Measurements from ENCODE around the gene ATP5PB. TPM values are rescaled to one million over a fixed set of nuclear protein-coding genes. Genes with fewer than 3 reads are reported as not detected.

ATP5PB gene
- total and polyA plus RNA-seq, 8 donors: 21.6 to 373 (median 200) TPM

DNA sequence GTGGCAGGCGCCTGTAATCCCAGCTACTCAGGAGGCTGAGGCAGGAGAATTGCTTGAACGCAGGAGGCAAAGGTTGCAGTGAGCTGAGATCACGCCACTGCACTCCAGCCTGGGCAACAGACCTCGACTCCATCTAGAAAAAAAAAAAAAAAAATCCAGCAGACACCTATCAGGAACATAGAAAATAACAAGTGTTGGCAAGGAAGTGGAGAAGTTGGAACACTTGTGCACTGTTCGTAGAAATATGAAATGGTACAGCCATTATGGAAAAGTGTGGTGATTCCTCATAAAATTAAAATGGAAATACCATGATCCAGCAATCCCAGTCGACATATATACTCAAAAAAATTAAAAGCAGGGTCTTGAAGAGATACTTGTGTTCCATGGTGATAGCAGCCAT is 12.5 kb downstream of the ATP5PB start:
- intact Hi-C loops (cut with DNase I; ENCODE audit: low total_unique reads): no loop called here
- Histone ChIP-seq H3K9me3 (no peaks in the 10 kb centered on the region), H3K27me3 (no peaks in the 10 kb centered on the region), H3K36me3 (peaks cover 40 to 80% (median 74%) of the 10 kb centered on the region in 4 donors), H3K4me1 (peaks cover 0 to 17% (median 3%) of the 10 kb centered on the region in 4 donors), H3K27ac (no peak overlapping the region), H3K4me3 (no peak overlapping the region)
- 91 to 98% (median 96%) methylated on average over 6 of the region's 6 CpGs for WGBS, 5 donors
- TF ChIP-seq EP300 (IDR thresholded peaks at IDR 0.05) (no peak), POLR2AphosphoS5 (IDR thresholded peaks at IDR 0.05) (no peak), POLR2A (IDR thresholded peaks at IDR 0.05) (no peak)
- TF ChIP-seq, protein P1, sequence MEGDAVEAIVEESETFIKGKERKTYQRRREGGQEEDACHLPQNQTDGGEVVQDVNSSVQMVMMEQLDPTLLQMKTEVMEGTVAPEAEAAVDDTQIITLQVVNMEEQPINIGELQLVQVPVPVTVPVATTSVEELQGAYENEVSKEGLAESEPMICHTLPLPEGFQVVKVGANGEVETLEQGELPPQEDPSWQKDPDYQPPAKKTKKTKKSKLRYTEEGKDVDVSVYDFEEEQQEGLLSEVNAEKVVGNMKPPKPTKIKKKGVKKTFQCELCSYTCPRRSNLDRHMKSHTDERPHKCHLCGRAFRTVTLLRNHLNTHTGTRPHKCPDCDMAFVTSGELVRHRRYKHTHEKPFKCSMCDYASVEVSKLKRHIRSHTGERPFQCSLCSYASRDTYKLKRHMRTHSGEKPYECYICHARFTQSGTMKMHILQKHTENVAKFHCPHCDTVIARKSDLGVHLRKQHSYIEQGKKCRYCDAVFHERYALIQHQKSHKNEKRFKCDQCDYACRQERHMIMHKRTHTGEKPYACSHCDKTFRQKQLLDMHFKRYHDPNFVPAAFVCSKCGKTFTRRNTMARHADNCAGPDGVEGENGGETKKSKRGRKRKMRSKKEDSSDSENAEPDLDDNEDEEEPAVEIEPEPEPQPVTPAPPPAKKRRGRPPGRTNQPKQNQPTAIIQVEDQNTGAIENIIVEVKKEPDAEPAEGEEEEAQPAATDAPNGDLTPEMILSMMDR (IDR thresholded peaks at IDR 0.05): no peak
- DNase-seq: no peak

DNA sequence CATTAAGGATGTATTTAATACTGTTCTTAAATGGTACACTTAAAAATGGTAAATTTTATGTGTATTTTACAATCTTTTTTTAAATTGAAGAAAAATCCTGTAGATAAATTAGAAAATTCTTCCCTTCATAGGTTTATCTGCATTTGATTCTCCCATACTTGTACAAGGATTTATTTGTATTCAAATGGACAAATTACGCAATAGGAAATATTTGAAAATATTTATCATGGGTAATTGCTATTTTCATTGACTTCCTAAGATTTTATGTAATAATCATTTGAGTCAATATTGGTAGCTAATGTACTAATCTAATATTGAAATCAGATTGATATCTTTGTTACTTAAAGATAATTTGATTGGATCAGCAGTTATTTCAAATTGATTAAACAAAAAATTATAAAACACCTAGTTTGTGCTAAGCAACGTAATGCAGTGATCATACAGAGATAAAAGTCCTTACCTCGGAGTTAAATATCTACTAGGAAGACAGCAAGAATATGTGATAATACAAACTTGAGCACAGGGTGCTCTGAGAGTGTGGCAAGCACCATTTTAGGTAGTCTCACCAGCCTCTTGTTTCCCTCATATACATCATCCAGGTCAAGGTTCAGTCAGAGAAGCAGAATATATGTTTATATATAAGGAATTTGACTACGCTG is 13.2 kb downstream of the ATP5PB start:
- Histone ChIP-seq H3K9me3 (no peaks in the 10 kb centered on the region), H3K27me3 (no peaks in the 10 kb centered on the region), H3K4me3 (no peak overlapping the region), H3K36me3 (peaks cover 33 to 80% (median 73%) of the 10 kb centered on the region in 4 donors), H3K4me1 (peaks cover 0 to 10% (median 0%) of the 10 kb centered on the region in 4 donors), H3K27ac (no peak overlapping the region)
- intact Hi-C loops (cut with DNase I; ENCODE audit: low total_unique reads): no loop called here
- DNase-seq: no peak
- TF ChIP-seq EP300 (IDR thresholded peaks at IDR 0.05) (no peak), POLR2A (IDR thresholded peaks at IDR 0.05) (no peak), POLR2AphosphoS5 (IDR thresholded peaks at IDR 0.05) (no peak)
- TF ChIP-seq, protein P1 (IDR thresholded peaks at IDR 0.05): no peak
- WGBS, 5 donors: 79 to 84% (median 82%) methylated on average over 4 of the region's 4 CpGs

DNA sequence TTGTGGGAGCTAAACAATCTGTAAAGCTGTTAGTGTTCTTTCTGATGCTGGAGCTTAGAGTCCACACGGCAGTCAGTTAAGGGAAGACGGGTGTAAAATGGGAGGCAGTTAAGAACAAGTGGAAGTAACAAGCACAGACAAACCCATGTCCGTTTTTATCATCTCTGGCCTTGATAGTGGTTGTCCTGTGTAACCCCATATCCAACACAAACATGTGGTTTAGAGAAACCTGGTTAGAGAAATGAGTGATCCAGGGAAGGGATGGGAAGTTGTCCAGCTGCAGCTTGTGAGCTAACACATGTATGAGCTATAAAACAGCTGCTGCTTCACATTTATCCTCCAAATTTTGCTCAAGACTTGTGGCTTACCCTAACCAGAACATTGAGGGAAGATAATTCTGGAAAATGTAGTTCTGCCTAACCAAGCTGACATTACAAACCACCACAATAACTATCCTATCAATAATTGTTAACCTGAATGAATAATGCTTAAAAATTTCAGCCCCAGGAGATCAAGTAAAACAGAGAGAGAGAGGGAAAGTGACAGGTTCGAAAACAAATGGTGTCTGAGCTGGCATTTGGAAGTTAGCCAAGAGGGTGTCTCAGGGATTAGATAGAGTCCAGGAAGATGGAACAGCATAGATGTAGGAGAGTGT is 13.9 kb downstream of the ATP5PB start:
- Histone ChIP-seq H3K27ac (no peak overlapping the region), H3K36me3 (peaks cover 26 to 80% (median 73%) of the 10 kb centered on the region in 4 donors), H3K4me1 (peaks cover 0 to 9% (median 0%) of the 10 kb centered on the region in 4 donors), H3K9me3 (no peaks in the 10 kb centered on the region), H3K4me3 (no peak overlapping the region), H3K27me3 (no peaks in the 10 kb centered on the region)
- WGBS, 5 donors: 51 to 70% (median 59%) methylated on average over 4 of the region's 4 CpGs
- peak in 1 of 2 donors; percentile 60 for DNase-seq
- TF ChIP-seq, protein P1 (IDR thresholded peaks at IDR 0.05): no peak
- TF ChIP-seq POLR2AphosphoS5 (IDR thresholded peaks at IDR 0.05) (peak in 1 of 3 donors; percentile 16), EP300 (IDR thresholded peaks at IDR 0.05) (no peak), POLR2A (IDR thresholded peaks at IDR 0.05) (no peak)
- intact Hi-C loops (cut with DNase I; ENCODE audit: low total_unique reads): no loop called here

DNA sequence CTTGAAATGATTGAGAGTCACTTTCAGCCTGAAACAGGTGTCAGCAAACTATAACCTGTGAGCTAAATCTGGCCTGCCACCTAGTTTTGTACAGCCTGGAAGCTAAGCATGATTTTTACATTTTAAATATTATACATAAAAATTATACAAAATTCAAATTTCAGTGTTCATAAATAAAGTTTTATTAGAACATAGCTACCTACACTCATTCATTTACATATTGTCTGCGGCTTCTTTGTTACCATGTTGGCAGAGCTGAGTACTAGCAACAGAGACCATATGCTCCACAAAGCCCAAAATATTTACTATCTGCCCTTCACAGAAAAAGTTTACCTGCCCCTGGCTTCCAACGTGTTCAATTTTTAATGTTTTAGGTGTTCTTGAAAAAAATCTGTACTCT is 16.5 kb downstream of the ATP5PB start:
- Histone ChIP-seq H3K27ac (no peak overlapping the region), H3K9me3 (no peaks in the 10 kb centered on the region), H3K36me3 (peaks cover 15 to 79% (median 74%) of the 10 kb centered on the region in 4 donors), H3K27me3 (no peaks in the 10 kb centered on the region), H3K4me1 (peaks cover 0 to 18% (median 0%) of the 10 kb centered on the region in 4 donors), H3K4me3 (no peak overlapping the region)
- no peak for DNase-seq
- intact Hi-C loops (cut with DNase I; ENCODE audit: low total_unique reads): no loop called here
- TF ChIP-seq EP300 (IDR thresholded peaks at IDR 0.05) (no peak), POLR2AphosphoS5 (IDR thresholded peaks at IDR 0.05) (no peak), POLR2A (IDR thresholded peaks at IDR 0.05) (no peak)
- TF ChIP-seq, protein P1 (IDR thresholded peaks at IDR 0.05): no peak
- 94 to 100% (median 96%) methylated on average over 2 of the region's 2 CpGs for WGBS, 5 donors

Data from stomach (tissue), 9 donors.